Transverse colon (tissue), 4 donors: Measurements from ENCODE around the gene PRRG1. TPM values are rescaled to one million over a fixed set of nuclear protein-coding genes. Genes with fewer than 3 reads are reported as not detected.

Source experiments
- DNase-seq: peaks from one replicate; pipeline ENCODE4 v3.0.0-alpha.2; 2019
- H3K27ac ChIP-seq, 4 donors: fragments of 200-600 bp; sonication (generic); 2 replicates each; pipeline ENCODE4 v1.5.1; 2016 to 2018; ENCODE audit warnings: inconsistent platforms in 4 of 4
- H3K27me3 ChIP-seq: fragments of 200-600 bp; sonication (generic); 2 replicates; pipeline ENCODE4 v1.5.1; 2017; ENCODE audit warnings: inconsistent platforms
- H3K36me3 ChIP-seq, 4 donors: fragments of 200-600 bp; sonication (generic); 2 replicates each; pipeline ENCODE4 v1.5.1; 2017 to 2019; ENCODE audit warnings: inconsistent platforms in 4 of 4
- H3K4me1 ChIP-seq, 4 donors: fragments of 200-600 bp; sonication (generic); 2 replicates each; pipeline ENCODE4 v1.5.1; 2017 to 2020; ENCODE audit warnings: inconsistent platforms in 4 of 4
- H3K4me3 ChIP-seq, 4 donors: fragments of 200-600 bp; sonication (generic); 1 replicate in 1 of 4; 2 replicates in 3 of 4; pipeline versions ENCODE4 v1.5.1 to v1.6.1; 2017 to 2019; ENCODE audit warnings: inconsistent platforms in 4 of 4
- H3K9me3 ChIP-seq, 2 donors: fragments of 200-600 bp; sonication (generic); 2 replicates each; pipeline ENCODE4 v1.5.1; 2017 to 2019; ENCODE audit warnings: inconsistent platforms in 2 of 2
- CTCF ChIP-seq, 5 experiments: fragments of 200-600 bp in 3 of 5; fragments of 450-650 bp in 2 of 5; sonication (generic) in 3 of 5; IDR thresholded peaks; 1 replicate in 2 of 5; 2 replicates in 3 of 5; pipeline ENCODE4 v1.5.1; 2016 to 2017; ENCODE audit warnings: antibody characterized with exemption in 5 of 5, inconsistent platforms in 3 of 5, mild to moderate bottlenecking in 2 of 5, moderate library complexity in 1 of 5
- EP300 ChIP-seq: sonication (generic); formaldehyde crosslinking; IDR thresholded peaks from one replicate; pipeline ENCODE4 v1.6.1; 2017; ENCODE audit warnings: antibody characterized with exemption, low read depth
- POLR2A ChIP-seq: fragments of 450-650 bp; IDR thresholded peaks from one replicate; pipeline ENCODE4 v1.6.1; 2016; ENCODE audit warnings: antibody characterized with exemption, mild to moderate bottlenecking, moderate library complexity
- POLR2AphosphoS5 ChIP-seq, 3 donors: sonication (generic); formaldehyde crosslinking; IDR thresholded peaks; one replicate each; pipeline ENCODE4 v1.6.1; 2016; ENCODE audit warnings: antibody characterized with exemption in 3 of 3
- WGBS, 2 donors: methylation state at CpG; one replicate each; pipeline ENCODE4 v1.1.5; 2018; ENCODE audit warnings: low coverage in 1 of 2; 5-methylcytosine and 5-hydroxymethylcytosine counted together
- in situ Hi-C, 4 donors: fragments of 200-750 bp; cut with MboI; loops; one replicate each; pipeline versions ENCODE4 v1.15.0 to v1.15.1; 2017; ENCODE audit warnings: low sequenced_read_pairs in 3 of 4, low pct_ligation_motif_present in 1 of 4, low pct_unique_long_range_greater_than_20kb in 1 of 4
- intact Hi-C: fragments of 100-400 bp; cut with DNase I; formaldehyde crosslinking; loops from one replicate; pipeline ENCODE4 v1.15.1; 2023; ENCODE audit warnings: low total_unique reads
- total RNA-seq, 4 donors: library from RNA; depleted of rRNA; stranded (reverse); fragments of >200 nt; gene quantifications; one replicate each; pipeline ENCODE4 v1.1.0, GENCODE V29; 2016

The PRRG1 gene
- total RNA-seq, 4 donors from 2014 or later, result 5.4 to 14.6 (median 11.6) TPM

GRCh38 chrX:37462346-37462745 lies 113.2 kb downstream of the PRRG1 start:
- in situ Hi-C loops (no loop called here), intact Hi-C loops (no loop called here)
- H3K36me3 ChIP-seq, result no peaks in the 10 kb centered on the region
- no peak for DNase-seq
- H3K9me3 ChIP-seq, result no peaks in the 10 kb centered on the region
- 62% methylated on average over 2 of the region's 2 CpGs; no CpG with 5 or more reads in 1 of the 2 donors for WGBS, 2 donors
- no peak overlapping the region for H3K4me3 ChIP-seq
- H3K4me1 ChIP-seq, result no peaks in the 10 kb centered on the region
- no peak for TF ChIP-seq POLR2A
- TF ChIP-seq CTCF (IDR thresholded peaks at IDR 0.05), result no peak
- TF ChIP-seq POLR2AphosphoS5 (IDR thresholded peaks at IDR 0.05), result no peak
- TF ChIP-seq EP300, result no peak
- no peak overlapping the region for H3K27ac ChIP-seq
- H3K27me3 ChIP-seq, result no peaks in the 10 kb centered on the region

GRCh38 chrX:37468124-37468739 lies 119.1 kb downstream of the PRRG1 start:
- Histone ChIP-seq H3K4me1 (no peaks in the 10 kb centered on the region), H3K36me3 (no peaks in the 10 kb centered on the region), H3K27ac (no peak overlapping the region), H3K27me3 (no peaks in the 10 kb centered on the region), H3K4me3 (no peak overlapping the region), H3K9me3 (no peaks in the 10 kb centered on the region)
- intact Hi-C loops (no loop called here), in situ Hi-C loops (no loop called here)
- DNase-seq, result no peak
- WGBS, 2 donors, result 62% methylated on average over 3 of the region's 3 CpGs; no CpG with 5 or more reads in 1 of the 2 donors
- no peak for TF ChIP-seq POLR2A
- no peak for TF ChIP-seq EP300
- no peak for TF ChIP-seq POLR2AphosphoS5 (IDR thresholded peaks at IDR 0.05)
- TF ChIP-seq CTCF (IDR thresholded peaks at IDR 0.05), result no peak

- H3K27me3 ChIP-seq, result no peaks in the 10 kb centered on the region
- WGBS, 2 donors, result 90% methylated on average over 3 of the region's 3 CpGs; no CpG with 5 or more reads in 1 of the 2 donors
- TF ChIP-seq EP300 (no peak), POLR2A (no peak), CTCF (IDR thresholded peaks at IDR 0.05) (no peak), POLR2AphosphoS5 (IDR thresholded peaks at IDR 0.05) (no peak)
- in situ Hi-C loops, result no loop called here
- no peaks in the 10 kb centered on the region for H3K4me1 ChIP-seq
- no peaks in the 10 kb centered on the region for H3K9me3 ChIP-seq
- H3K4me3 ChIP-seq, result no peak overlapping the region
- DNase-seq, result no peak
- no peaks in the 10 kb centered on the region for H3K36me3 ChIP-seq
- intact Hi-C loops, result no loop called here
- H3K27ac ChIP-seq, result no peak overlapping the region
These were observed 121.5 kb downstream of the PRRG1 start for GRCh38 chrX:37470711-37471110.

- H3K27me3 ChIP-seq, result no peaks in the 10 kb centered on the region
- no peaks in the 10 kb centered on the region for H3K4me1 ChIP-seq
- DNase-seq, result no peak
- 71% methylated on average over 6 of the region's 6 CpGs; no CpG with 5 or more reads in 1 of the 2 donors for WGBS, 2 donors
- H3K9me3 ChIP-seq, result no peaks in the 10 kb centered on the region
- in situ Hi-C loops (no loop called here), intact Hi-C loops (no loop called here)
- H3K27ac ChIP-seq, result no peak overlapping the region
- H3K4me3 ChIP-seq, result no peak overlapping the region
- TF ChIP-seq CTCF (IDR thresholded peaks at IDR 0.05) (no peak), POLR2A (no peak), POLR2AphosphoS5 (IDR thresholded peaks at IDR 0.05) (no peak), EP300 (no peak)
- H3K36me3 ChIP-seq, result no peaks in the 10 kb centered on the region
These were observed 123.7 kb downstream of the PRRG1 start for GRCh38 chrX:37472836-37473235.
